Muscle layer of duodenum (tissue), 2 donors: ENCODE results near the gene KIF6.
"Not testable (repeated sequence)": the region's sequence is repeated elsewhere in the genome, so short reads cannot be mapped to it uniquely, and the experiment has no call there.

Experiments used
- H3K27ac ChIP-seq: one replicate; pipeline ENCODE4 v1.7.0; 2013; ENCODE audit warnings: mild to moderate bottlenecking, low read length
- H3K27me3 ChIP-seq: one replicate; pipeline ENCODE4 v1.7.0; 2013; ENCODE audit warnings: low read depth, mild to moderate bottlenecking, control low read depth, low read length
- H3K36me3 ChIP-seq, 2 donors: one replicate each; pipeline ENCODE4 v1.7.0; 2013; ENCODE audit warnings: low read length in 2 of 2, control low read depth in 1 of 2, mild to moderate bottlenecking in 1 of 2; ENCODE audit not compliant: insufficient read depth in 2 of 2, control insufficient read depth in 1 of 2
- H3K4me1 ChIP-seq, 2 donors: one replicate each; pipeline ENCODE4 v1.7.0; 2013; ENCODE audit warnings: low read length in 2 of 2, mild to moderate bottlenecking in 2 of 2, control low read depth in 1 of 2, moderate library complexity in 1 of 2; ENCODE audit not compliant: insufficient read depth in 2 of 2, control insufficient read depth in 1 of 2
- H3K4me3 ChIP-seq, 2 donors: one replicate each; pipeline ENCODE4 v1.7.0; 2013; ENCODE audit warnings: low read length in 2 of 2, low read depth in 1 of 2, mild to moderate bottlenecking in 1 of 2
- H3K9me3 ChIP-seq, 2 donors: one replicate each; pipeline ENCODE4 v1.7.0; 2013; ENCODE audit warnings: low read length in 2 of 2, control low read depth in 1 of 2, mild to moderate bottlenecking in 1 of 2; ENCODE audit not compliant: control insufficient read depth in 1 of 2
- donor health status: healthy.

KIF6 gene

DNA sequence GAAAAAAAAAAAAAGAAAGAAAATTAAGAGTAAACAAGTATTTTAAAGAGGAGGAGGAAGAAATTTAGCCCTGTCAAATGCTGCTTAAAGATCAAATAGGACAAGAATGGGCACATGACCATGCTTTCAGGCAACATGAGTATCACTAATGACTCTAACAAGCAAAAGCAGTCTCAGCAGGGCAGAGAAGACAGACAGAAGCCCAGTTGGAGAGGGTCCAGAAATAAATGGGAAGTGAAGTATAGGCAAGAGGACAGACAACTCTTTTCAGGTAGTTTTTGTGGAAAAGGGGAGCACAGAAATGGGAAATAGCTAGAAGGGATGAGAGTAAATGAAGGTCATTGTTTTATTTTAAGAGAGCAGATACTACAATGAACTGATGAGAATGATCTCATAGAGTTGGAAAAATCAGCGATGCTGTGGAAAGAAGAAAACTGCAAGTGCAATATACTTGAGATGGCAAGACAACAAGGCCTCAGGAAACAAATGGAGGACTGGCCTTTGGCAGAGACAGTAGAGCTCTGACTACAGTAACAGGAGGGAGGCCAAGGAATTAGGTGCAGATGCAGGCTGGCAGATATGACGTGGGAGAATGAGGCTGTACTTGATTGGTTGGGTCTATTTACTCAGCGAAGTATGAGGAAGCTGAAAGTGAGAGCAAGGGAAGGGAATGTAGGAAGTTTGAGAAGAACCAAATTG, 40.3 kb downstream of the KIF6 start:
- H3K27me3 ChIP-seq, result no peaks in the 10 kb centered on the region
- H3K27ac ChIP-seq, result no peak overlapping the region
- H3K9me3 ChIP-seq, result no peaks in the 10 kb centered on the region
- H3K4me3 ChIP-seq, result no peak overlapping the region
- no peaks in the 10 kb centered on the region for H3K4me1 ChIP-seq
- H3K36me3 ChIP-seq, result no peaks in the 10 kb centered on the region

- no peaks in the 10 kb centered on the region for H3K27me3 ChIP-seq
- H3K9me3 ChIP-seq, result no peaks in the 10 kb centered on the region
- no peak overlapping the region for H3K4me3 ChIP-seq
- no peaks in the 10 kb centered on the region for H3K4me1 ChIP-seq
- H3K27ac ChIP-seq, result no peak overlapping the region
- no peaks in the 10 kb centered on the region for H3K36me3 ChIP-seq
Measured at GRCh38 chr6:39681674-39682121, 43.5 kb downstream of the KIF6 start.

- no peak overlapping the region for H3K27ac ChIP-seq
- H3K4me1 ChIP-seq, result no peaks in the 10 kb centered on the region
- no peak overlapping the region for H3K4me3 ChIP-seq
- H3K27me3 ChIP-seq, result no peaks in the 10 kb centered on the region
- H3K9me3 ChIP-seq, result no peaks in the 10 kb centered on the region
- H3K36me3 ChIP-seq, result no peaks in the 10 kb centered on the region
Measured at GRCh38 chr6:39678914-39679313, 46.3 kb downstream of the KIF6 start.

DNA sequence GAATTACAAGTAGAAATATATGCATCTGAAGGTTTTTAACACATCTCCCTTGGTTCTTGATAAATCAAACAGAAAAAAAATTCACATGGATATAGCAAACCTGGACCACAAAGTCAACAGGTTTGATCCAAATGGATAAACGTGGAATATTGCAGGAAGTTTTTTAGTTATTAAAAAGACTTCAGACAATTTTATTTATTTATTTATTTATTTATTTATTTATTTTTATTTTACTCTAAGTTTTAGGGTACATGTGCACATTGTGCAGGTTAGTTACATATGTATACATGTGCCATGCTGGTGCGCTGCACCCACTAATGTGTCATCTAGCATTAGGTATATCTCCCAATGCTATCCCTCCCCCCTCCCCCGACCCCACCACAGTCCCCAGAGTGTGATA, 47.9 kb downstream of the KIF6 start:
- not testable (repeated sequence) for H3K36me3 ChIP-seq

GRCh38 chr6:39670519-39670918, 54.7 kb downstream of the KIF6 start:
- H3K27me3 ChIP-seq, result no peaks in the 10 kb centered on the region
- H3K9me3 ChIP-seq, result no peaks in the 10 kb centered on the region
- no peak overlapping the region for H3K27ac ChIP-seq
- peaks cover 0 to 6% of the 10 kb centered on the region in 2 donors for H3K4me1 ChIP-seq
- no peaks in the 10 kb centered on the region for H3K36me3 ChIP-seq
- no peak overlapping the region for H3K4me3 ChIP-seq

More for the DNA sequence above, 47.9 kb downstream of the KIF6 start:
- not testable (repeated sequence) for H3K4me3 ChIP-seq, H3K9me3 ChIP-seq, H3K27me3 ChIP-seq, H3K27ac ChIP-seq, H3K4me1 ChIP-seq

- Histone ChIP-seq H3K4me3 (no peak overlapping the region), H3K9me3 (no peaks in the 10 kb centered on the region), H3K27ac (no peak overlapping the region), H3K36me3 (no peaks in the 10 kb centered on the region), H3K4me1 (peaks cover 0 to 6% of the 10 kb centered on the region in 2 donors), H3K27me3 (no peaks in the 10 kb centered on the region)
Measured at GRCh38 chr6:39669973-39670342, 55.2 kb downstream of the KIF6 start.

DNA sequence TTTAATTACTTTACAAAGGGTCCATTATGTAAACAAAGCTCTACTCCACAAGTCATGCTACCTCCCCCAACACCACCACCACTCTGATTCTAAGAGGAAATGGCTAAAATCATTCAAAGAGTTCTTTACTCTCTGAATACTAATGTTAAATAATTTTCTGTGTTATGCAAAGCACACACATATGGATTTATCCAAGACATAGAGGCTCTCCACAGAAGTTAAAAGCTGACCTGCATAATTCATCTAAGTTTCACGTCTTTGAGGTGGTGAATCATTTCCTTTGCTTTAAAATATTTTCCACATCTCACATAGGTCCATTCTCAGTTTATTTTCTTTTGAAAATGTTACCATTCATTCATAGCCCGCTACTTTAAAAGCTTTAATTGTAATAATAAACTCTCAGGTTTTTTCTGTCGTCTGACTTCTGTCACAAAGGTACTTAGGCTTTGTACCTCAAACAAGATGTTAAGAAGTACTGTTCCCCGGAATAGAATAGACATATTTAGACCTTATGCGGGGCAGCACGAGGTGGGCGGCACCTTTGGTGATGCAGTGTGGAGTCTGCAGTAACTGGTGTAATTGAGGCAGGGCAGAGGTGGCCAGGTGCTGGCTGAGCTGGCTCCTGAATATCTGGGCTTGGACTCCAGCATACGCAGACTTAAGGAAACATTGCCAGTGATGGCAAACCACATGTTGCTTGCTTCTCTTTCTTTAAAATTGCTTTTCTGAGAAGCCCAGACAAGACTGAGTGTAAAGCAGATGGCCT, 55.8 kb downstream of the KIF6 start:
- no peak overlapping the region for H3K4me3 ChIP-seq
- peaks cover 0 to 6% of the 10 kb centered on the region in 2 donors for H3K4me1 ChIP-seq
- H3K9me3 ChIP-seq, result no peaks in the 10 kb centered on the region
- no peak overlapping the region for H3K27ac ChIP-seq
- no peaks in the 10 kb centered on the region for H3K27me3 ChIP-seq
- no peaks in the 10 kb centered on the region for H3K36me3 ChIP-seq

GRCh38 chr6:39666706-39667489, 58.3 kb downstream of the KIF6 start:
- H3K36me3 ChIP-seq, result no peaks in the 10 kb centered on the region
- H3K4me1 ChIP-seq, result peaks cover 0 to 6% of the 10 kb centered on the region in 2 donors
- H3K27ac ChIP-seq, result no peak overlapping the region
- H3K4me3 ChIP-seq, result no peak overlapping the region
- H3K27me3 ChIP-seq, result no peaks in the 10 kb centered on the region
- H3K9me3 ChIP-seq, result no peaks in the 10 kb centered on the region

- Histone ChIP-seq H3K27me3 (no peaks in the 10 kb centered on the region), H3K36me3 (no peaks in the 10 kb centered on the region), H3K4me1 (peaks cover 0 to 6% of the 10 kb centered on the region in 2 donors), H3K9me3 (no peaks in the 10 kb centered on the region), H3K27ac (no peak overlapping the region), H3K4me3 (no peak overlapping the region)
Measured at GRCh38 chr6:39665861-39666260, 59.3 kb downstream of the KIF6 start.

DNA sequence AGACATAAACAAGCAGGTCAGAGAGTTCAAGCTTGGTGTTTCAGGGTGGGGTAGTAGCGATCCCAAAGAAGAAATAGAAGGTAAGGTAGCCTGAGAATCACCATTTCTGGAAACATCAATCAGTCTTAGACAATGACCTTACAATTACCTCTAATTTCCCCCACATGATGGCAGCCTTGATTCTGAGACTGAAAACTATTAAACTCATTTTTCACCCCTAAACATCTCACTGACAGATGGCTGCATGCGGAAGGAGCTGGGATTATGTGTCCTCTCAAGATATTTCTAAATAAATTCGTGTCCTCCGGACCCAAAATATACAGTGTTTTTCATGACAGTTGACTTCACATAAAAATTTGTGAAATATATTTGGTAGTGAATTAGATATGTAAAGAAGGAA, 61.0 kb downstream of the KIF6 start:
- Histone ChIP-seq H3K4me3 (no peak overlapping the region), H3K9me3 (no peaks in the 10 kb centered on the region), H3K27me3 (no peaks in the 10 kb centered on the region), H3K4me1 (peaks cover 0 to 6% of the 10 kb centered on the region in 2 donors), H3K27ac (no peak overlapping the region), H3K36me3 (no peaks in the 10 kb centered on the region)

- no peaks in the 10 kb centered on the region for H3K27me3 ChIP-seq
- no peaks in the 10 kb centered on the region for H3K36me3 ChIP-seq
- H3K4me3 ChIP-seq, result no peak overlapping the region
- H3K4me1 ChIP-seq, result no peaks in the 10 kb centered on the region
- H3K27ac ChIP-seq, result no peak overlapping the region
- no peaks in the 10 kb centered on the region for H3K9me3 ChIP-seq
Measured at GRCh38 chr6:39657355-39658135, 67.7 kb downstream of the KIF6 start.
